OCI-LY3 (cell line): ENCODE data around the gene TSPAN10.
A peak's percentile ranks its signal among the peaks of the same experiment; 100 is the strongest.
"Not testable (repeated sequence)": the region's sequence is repeated elsewhere in the genome, so short reads cannot be mapped to it uniquely, and the experiment has no call there.

Source experiments
- H2AFZ ChIP-seq: fragments of 200-600, 300-600 bp; shearing (Covaris generic); 2 replicates; pipeline ENCODE4 v1.6.0; 2014; ENCODE audit warnings: antibody characterized with exemption, low read depth, low read length
- H3K27ac ChIP-seq: fragments of 200-600, 300-600 bp; sonication (generic); 2 replicates; pipeline ENCODE4 v1.5.1; 2014; ENCODE audit warnings: mild to moderate bottlenecking, low read length, moderate library complexity, mixed read lengths
- H3K27me3 ChIP-seq: fragments of 200-600, 300-600 bp; sonication (generic); 2 replicates; pipeline ENCODE4 v1.6.1; 2014; ENCODE audit warnings: low read depth, low read length, mixed read lengths
- H3K36me3 ChIP-seq: fragments of 200-600, 300-600 bp; sonication (generic); replicated peaks from 2 replicates; pipeline ENCODE3; 2014; ENCODE audit warnings: low read depth, low read length, mixed read lengths
- H3K4me1 ChIP-seq: fragments of 300-600, 200-600 bp; sonication (generic); 2 replicates; pipeline ENCODE4 v1.6.1; 2014; ENCODE audit warnings: low read length, mixed read lengths
- H3K4me2 ChIP-seq: fragments of 200-600, 300-600 bp; sonication (generic); 2 replicates; pipeline ENCODE4 v1.6.1; 2014; ENCODE audit warnings: low read length, mixed read lengths
- H3K4me3 ChIP-seq: fragments of 300-600, 200-600 bp; sonication (generic); 2 replicates; pipeline ENCODE4 v1.5.1; 2014; ENCODE audit warnings: antibody characterized with exemption, mild to moderate bottlenecking, low read length, moderate library complexity
- H3K79me2 ChIP-seq: fragments of 300-600, 200-600 bp; shearing (Covaris generic); 2 replicates; pipeline ENCODE4 v1.6.1; 2014; ENCODE audit warnings: mild to moderate bottlenecking, low read length, mixed read lengths
- H3K9ac ChIP-seq: fragments of 300-600, 200-600 bp; shearing (Covaris generic); 2 replicates; pipeline ENCODE4 v1.6.0; 2014; ENCODE audit warnings: mild to moderate bottlenecking, low read length, moderate library complexity
- H3K9me3 ChIP-seq: fragments of 200-600, 300-600 bp; shearing (Covaris generic); 2 replicates; pipeline ENCODE4 v1.6.1; 2014; ENCODE audit warnings: low read length, mixed read lengths; ENCODE audit not compliant: insufficient read depth
- H4K20me1 ChIP-seq: fragments of 200-600, 300-600 bp; sonication (generic); 2 replicates; pipeline ENCODE4 v1.6.1; 2016; ENCODE audit warnings: low read length, mixed read lengths; ENCODE audit not compliant: insufficient read depth
- CTCF ChIP-seq: fragments of 200-600, 300-600 bp; sonication (generic); IDR thresholded peaks from 2 replicates; pipeline ENCODE4 v1.5.1; 2014; ENCODE audit warnings: antibody characterized with exemption, low read length, low read depth
- EZH2phosphoT487 ChIP-seq: fragments of 200-600 bp; shearing (Covaris generic); IDR thresholded peaks from 2 replicates; pipeline ENCODE4 v1.6.1; 2018; ENCODE audit warnings: antibody characterized with exemption, mixed run types, low read depth

The TSPAN10 gene

GRCh38 chr17:81675515-81676221, 38.7 kb downstream of the TSPAN10 start:
- not testable (repeated sequence) for H3K4me1 ChIP-seq, H2AFZ ChIP-seq, H3K4me3 ChIP-seq, H3K27me3 ChIP-seq, H4K20me1 ChIP-seq, H3K27ac ChIP-seq, H3K79me2 ChIP-seq, H3K9me3 ChIP-seq, H3K4me2 ChIP-seq, H3K9ac ChIP-seq
- peaks cover 19% of the 10 kb centered on the region for H3K36me3 ChIP-seq
- peak; percentile 21; the same call in 1 of the 2 replicates for TF ChIP-seq CTCF

GRCh38 chr17:81676906-81677305, 39.9 kb downstream of the TSPAN10 start:
- Histone ChIP-seq H4K20me1 (no peaks in the 10 kb centered on the region), H3K36me3 (peaks cover 11% of the 10 kb centered on the region), H3K4me3 (no peak overlapping the region), H3K4me2 (no peak overlapping the region), H3K4me1 (no peaks in the 10 kb centered on the region), H2AFZ (no peak overlapping the region), H3K27ac (no peak overlapping the region), H3K9me3 (no peaks in the 10 kb centered on the region), H3K79me2 (peaks cover 8% of the 10 kb centered on the region), H3K27me3 (no peaks in the 10 kb centered on the region), H3K9ac (no peak overlapping the region)
- TF ChIP-seq CTCF (no peak), EZH2phosphoT487 (no peak)

DNA sequence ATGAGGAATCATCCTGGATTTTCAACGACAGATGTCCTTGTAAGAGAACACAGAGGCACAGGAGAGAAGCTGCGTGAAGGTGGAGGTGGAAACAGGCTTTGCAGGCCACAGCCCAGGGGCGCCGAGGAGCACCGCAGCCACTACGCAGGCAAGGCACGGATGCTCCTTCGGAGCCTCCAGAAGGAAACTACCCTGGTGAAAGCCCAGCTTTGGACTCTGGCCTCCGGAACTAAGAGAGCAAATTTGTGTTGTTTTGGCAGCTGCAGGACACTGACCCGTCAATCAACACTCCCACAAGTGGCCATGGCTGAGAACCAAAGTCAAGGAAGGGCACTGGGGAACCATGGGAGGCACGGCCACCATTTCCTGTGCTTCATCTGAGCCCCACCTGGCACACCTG, 43.2 kb downstream of the TSPAN10 start:
- Histone ChIP-seq H2AFZ (no peak overlapping the region), H3K9me3 (no peaks in the 10 kb centered on the region), H3K4me2 (no peak overlapping the region), H3K4me3 (no peak overlapping the region), H4K20me1 (0 out of 2 replicates have a peak, but pooled peaks cover under 1% of the 10 kb centered on the region), H3K4me1 (peaks cover 13% of the 10 kb centered on the region), H3K9ac (no peak overlapping the region), H3K79me2 (peaks cover 38% of the 10 kb centered on the region), H3K36me3 (peaks cover under 1% of the 10 kb centered on the region), H3K27ac (no peak overlapping the region), H3K27me3 (no peaks in the 10 kb centered on the region)
- TF ChIP-seq CTCF (no peak), EZH2phosphoT487 (no peak)

- Histone ChIP-seq H3K9me3 (no peaks in the 10 kb centered on the region), H3K79me2 (peaks cover 53% of the 10 kb centered on the region), H3K4me3 (no peak overlapping the region), H3K4me2 (no peak overlapping the region), H4K20me1 (0 out of 2 replicates have a peak, but pooled peaks cover 6% of the 10 kb centered on the region), H3K9ac (no peak overlapping the region), H3K36me3 (peaks cover 10% of the 10 kb centered on the region), H3K4me1 (peaks cover 18% of the 10 kb centered on the region), H3K27ac (no peak overlapping the region), H3K27me3 (no peaks in the 10 kb centered on the region), H2AFZ (no peak overlapping the region)
- no peak for TF ChIP-seq EZH2phosphoT487
- no peak for TF ChIP-seq CTCF
Measured at GRCh38 chr17:81681672-81682071, 44.7 kb downstream of the TSPAN10 start.
